Tibial artery (tissue), 4 donors: ENCODE results near the gene WNT8A.

Experiments used
- DNase-seq, 2 donors: peaks; one replicate each; pipeline ENCODE4 v3.0.0-alpha.2; 2019
- H3K27ac ChIP-seq, 2 donors: fragments of 200-600 bp; sonication (generic) in 1 of 2; 1 replicate in 1 of 2; 2 replicates in 1 of 2; pipeline ENCODE4 v1.5.1; 2018 to 2019; ENCODE audit warnings: mild to moderate bottlenecking in 1 of 2
- H3K27me3 ChIP-seq, 2 donors: fragments of 200-600 bp; sonication (generic) in 1 of 2; one replicate each; pipeline versions ENCODE4 v1.5.1 to v1.6.0; 2016 to 2019
- H3K36me3 ChIP-seq, 3 donors: fragments of 200-600 bp; sonication (generic) in 2 of 3; one replicate each; pipeline ENCODE4 v1.5.1; 2016 to 2019; ENCODE audit warnings: mild to moderate bottlenecking in 2 of 3
- H3K4me1 ChIP-seq, 4 donors: fragments of 200-600 bp; sonication (generic) in 2 of 4; 1 replicate in 3 of 4; 2 replicates in 1 of 4; pipeline ENCODE4 v1.5.1; 2016 to 2019
- H3K4me3 ChIP-seq, 2 donors: fragments of 200-600 bp; sonication (generic) in 1 of 2; 1 replicate in 1 of 2; 2 replicates in 1 of 2; pipeline ENCODE4 v1.5.1; 2018 to 2019; ENCODE audit warnings: mild to moderate bottlenecking in 2 of 2
- H3K9me3 ChIP-seq, 3 donors: fragments of 200-600 bp; sonication (generic) in 1 of 3; one replicate each; pipeline ENCODE4 v1.5.1; 2016 to 2019
- CTCF ChIP-seq, 2 experiments: fragments of 200-600 bp in 1 of 2; fragments of 450-650 bp in 1 of 2; IDR thresholded peaks; one replicate each; pipeline ENCODE4 v1.5.1; 2017 to 2019; ENCODE audit warnings: antibody characterized with exemption in 2 of 2, mild to moderate bottlenecking in 1 of 2, moderate library complexity in 1 of 2
- intact Hi-C: fragments of 100-400 bp; cut with DNase I; formaldehyde crosslinking; loops from one replicate; pipeline ENCODE4 v1.15.0; 2023; ENCODE audit warnings: low total_unique reads

WNT8A gene

GRCh38 chr5:138105709-138106108 lies 21.9 kb downstream of the WNT8A start:
- DNase-seq: no peak
- H3K27ac ChIP-seq: no peak overlapping the region
- H3K9me3 ChIP-seq: no peaks in the 10 kb centered on the region
- TF ChIP-seq CTCF (IDR thresholded peaks at IDR 0.05): no peak
- H3K27me3 ChIP-seq: peaks cover 0 to 15% of the 10 kb centered on the region in 2 donors
- no peaks in the 10 kb centered on the region for H3K36me3 ChIP-seq
- intact Hi-C loops: no loop called here
- H3K4me1 ChIP-seq: no peaks in the 10 kb centered on the region
- no peak overlapping the region for H3K4me3 ChIP-seq

GRCh38 chr5:138107213-138107612 lies 23.4 kb downstream of the WNT8A start:
- intact Hi-C loops: no loop called here
- no peak overlapping the region for H3K27ac ChIP-seq
- no peaks in the 10 kb centered on the region for H3K9me3 ChIP-seq
- H3K4me3 ChIP-seq: no peak overlapping the region
- TF ChIP-seq CTCF (IDR thresholded peaks at IDR 0.05): no peak
- no peak for DNase-seq
- H3K27me3 ChIP-seq: peaks cover 0 to 9% of the 10 kb centered on the region in 2 donors
- H3K4me1 ChIP-seq: no peaks in the 10 kb centered on the region
- no peaks in the 10 kb centered on the region for H3K36me3 ChIP-seq

GRCh38 chr5:138109463-138110265 lies 25.8 kb downstream of the WNT8A start:
- Histone ChIP-seq H3K36me3 (no peaks in the 10 kb centered on the region), H3K4me3 (no peak overlapping the region), H3K27ac (no peak overlapping the region), H3K4me1 (no peaks in the 10 kb centered on the region), H3K27me3 (peaks cover 0 to 7% of the 10 kb centered on the region in 2 donors), H3K9me3 (no peaks in the 10 kb centered on the region)
- no peak for TF ChIP-seq CTCF (IDR thresholded peaks at IDR 0.05)
- intact Hi-C loops: no loop called here
- no peak for DNase-seq

- Histone ChIP-seq H3K4me3 (no peak overlapping the region), H3K36me3 (no peaks in the 10 kb centered on the region), H3K4me1 (no peaks in the 10 kb centered on the region), H3K27ac (no peak overlapping the region), H3K27me3 (peaks cover 0 to 3% of the 10 kb centered on the region in 2 donors), H3K9me3 (no peaks in the 10 kb centered on the region)
- no peak for DNase-seq
- intact Hi-C loops: no loop called here
- TF ChIP-seq CTCF (IDR thresholded peaks at IDR 0.05): no peak
Measured at GRCh38 chr5:138110266-138110963, 26.6 kb downstream of the WNT8A start.

GRCh38 chr5:138111181-138111580 lies 27.3 kb downstream of the WNT8A start:
- H3K27me3 ChIP-seq: peaks cover 0 to 1% of the 10 kb centered on the region in 2 donors
- no peak for TF ChIP-seq CTCF (IDR thresholded peaks at IDR 0.05)
- H3K27ac ChIP-seq: no peak overlapping the region
- H3K36me3 ChIP-seq: no peaks in the 10 kb centered on the region
- intact Hi-C loops: no loop called here
- DNase-seq: no peak
- no peaks in the 10 kb centered on the region for H3K9me3 ChIP-seq
- no peaks in the 10 kb centered on the region for H3K4me1 ChIP-seq
- no peak overlapping the region for H3K4me3 ChIP-seq
